ENCODE measurements around the gene GLCCI1.

GLCCI1 gene

GRCh38 chr7:8082762-8083161 lies 114.2 kb downstream of the GLCCI1 start:
- TF ChIP-seq CTCF (IDR thresholded peaks at IDR 0.05; ENCODE audit: control extremely low read depth, extremely low read depth, low read depth, missing control alignments), result no peak
- DNase-seq (ENCODE audit: extremely low spot score), result no peak
- POLR2A ChIA-PET, result no interaction called here
- CTCF ChIA-PET, result interaction anchor here (1.5 kb wide), 1 partner anchor 9 kb away, joined by 6 read pairs; no protein-coding TSS in a partner anchor

DNA sequence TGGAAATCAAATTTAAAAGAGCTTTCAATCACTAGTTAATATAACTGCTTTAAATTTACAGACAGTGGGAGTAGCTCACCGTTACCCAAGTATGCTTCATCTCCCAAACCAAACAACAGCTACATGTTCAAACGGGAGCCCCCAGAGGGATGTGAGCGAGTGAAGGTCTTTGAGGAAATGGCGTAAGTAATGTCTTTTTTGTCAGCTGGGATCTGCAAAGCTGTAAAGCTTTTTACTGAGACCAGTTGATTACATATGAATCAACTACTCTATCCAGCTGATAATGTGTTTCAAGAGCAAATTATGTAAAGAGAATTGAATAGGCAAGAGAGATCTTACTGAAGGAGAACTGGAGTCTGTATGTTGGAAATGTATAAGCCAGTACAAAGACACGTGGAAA lies 116.2 kb downstream of the GLCCI1 start:
- ChIA-PET CTCF (interaction anchor here (1.0 to 2.6 kb wide), 9 partner anchors 9 to 105 kb away, joined by 3 to 18 read pairs (median 4); no protein-coding TSS in a partner anchor), POLR2A (no interaction called here)
- no peak for DNase-seq (ENCODE audit: extremely low spot score)
- no peak for TF ChIP-seq CTCF (IDR thresholded peaks at IDR 0.05; ENCODE audit: control extremely low read depth, extremely low read depth, low read depth, missing control alignments)

GRCh38 chr7:8085420-8085819 lies 116.8 kb downstream of the GLCCI1 start:
- TF ChIP-seq CTCF (IDR thresholded peaks at IDR 0.05; ENCODE audit: control extremely low read depth, extremely low read depth, low read depth, missing control alignments), result no peak
- no peak for DNase-seq (ENCODE audit: extremely low spot score)
- ChIA-PET POLR2A (no interaction called here), CTCF (interaction anchor here (1.0 to 2.6 kb wide), 10 partner anchors 9 to 105 kb away, joined by 3 to 18 read pairs (median 4); no protein-coding TSS in a partner anchor)

DNA sequence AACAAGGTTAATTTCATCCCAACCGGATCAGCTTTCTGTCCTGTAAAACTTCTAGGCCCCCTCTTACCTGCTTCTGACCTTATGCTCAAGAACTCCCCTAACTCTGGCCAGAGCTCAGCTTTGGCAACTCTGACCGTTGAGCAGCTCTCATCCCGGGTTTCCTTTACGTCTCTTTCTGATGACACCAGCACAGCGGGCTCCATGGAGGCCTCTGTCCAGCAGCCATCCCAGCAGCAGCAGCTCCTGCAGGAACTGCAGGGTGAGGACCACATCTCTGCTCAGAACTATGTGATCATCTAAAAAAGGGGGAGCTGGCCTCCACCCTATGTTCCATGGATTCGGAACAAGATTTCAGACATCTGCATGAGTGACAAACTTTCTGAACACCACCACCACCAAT lies 117.6 kb downstream of the GLCCI1 start:
- ChIA-PET CTCF (interaction anchor here (1.1 to 2.6 kb wide), 7 partner anchors 8 to 105 kb away, joined by 3 to 18 read pairs (median 3); no protein-coding TSS in a partner anchor), POLR2A (no interaction called here)
- DNase-seq (ENCODE audit: extremely low spot score), result no peak
- TF ChIP-seq CTCF (IDR thresholded peaks at IDR 0.05; ENCODE audit: control extremely low read depth, extremely low read depth, low read depth, missing control alignments), result no peak

DNA sequence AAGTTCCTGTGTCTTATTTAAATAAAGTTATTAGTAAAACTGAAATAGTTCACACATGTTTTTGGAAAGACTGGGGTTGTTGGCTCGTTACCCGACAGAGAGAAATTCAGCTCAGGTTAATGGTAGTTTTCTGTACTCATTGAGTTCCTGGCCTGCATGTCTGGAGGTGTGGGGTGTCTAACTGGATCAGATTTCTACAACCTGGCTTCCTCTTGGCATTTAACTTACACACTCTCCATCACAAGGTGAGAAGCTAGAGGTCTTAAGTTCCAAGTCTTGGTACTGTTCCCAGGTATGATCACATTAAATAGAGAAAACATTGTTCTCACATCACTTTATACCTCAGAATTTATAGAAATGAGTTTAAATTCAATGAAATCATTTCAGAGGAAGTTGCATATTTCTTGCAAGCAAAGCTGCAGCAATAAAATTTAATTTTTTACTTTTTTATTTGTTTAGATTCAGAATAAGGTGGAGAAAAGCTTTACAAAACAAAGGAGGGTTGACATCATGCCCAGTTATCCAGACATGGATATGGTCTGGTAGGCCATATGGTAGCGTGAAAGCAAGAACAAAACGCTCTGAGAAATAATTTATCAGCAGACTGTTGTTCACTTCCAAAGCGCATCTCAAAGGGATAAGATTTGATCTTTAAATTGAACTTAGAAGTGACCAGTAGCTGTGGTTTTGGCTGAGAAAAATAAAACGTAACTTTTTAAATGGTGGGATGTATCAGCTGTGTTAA lies 120.6 kb downstream of the GLCCI1 start:
- TF ChIP-seq CTCF (IDR thresholded peaks at IDR 0.05; ENCODE audit: control extremely low read depth, extremely low read depth, low read depth, missing control alignments), result no peak
- CTCF ChIA-PET, result interaction anchor here (0.9 to 2.4 kb wide), 5 partner anchors 11 to 28 kb away, joined by 3 to 7 read pairs (median 3); no protein-coding TSS in a partner anchor
- DNase-seq (ENCODE audit: extremely low spot score), result no peak
- POLR2A ChIA-PET, result no interaction called here

- ChIA-PET CTCF (interaction anchor here (0.7 to 2.0 kb wide), 6 partner anchors 10 to 99 kb away, joined by 3 to 6 read pairs (median 4); no protein-coding TSS in a partner anchor), POLR2A (no interaction called here)
- TF ChIP-seq CTCF (IDR thresholded peaks at IDR 0.05; ENCODE audit: control extremely low read depth, extremely low read depth, low read depth, missing control alignments), result no peak
- DNase-seq (ENCODE audit: extremely low spot score), result no peak
Measured at GRCh38 chr7:8092140-8092539, 123.5 kb downstream of the GLCCI1 start.
